ENCODE measurements around the gene SNAP29.
"Not testable (repeated sequence)": the region's sequence is repeated elsewhere in the genome, so short reads cannot be mapped to it uniquely, and the experiment has no call there.

DNA sequence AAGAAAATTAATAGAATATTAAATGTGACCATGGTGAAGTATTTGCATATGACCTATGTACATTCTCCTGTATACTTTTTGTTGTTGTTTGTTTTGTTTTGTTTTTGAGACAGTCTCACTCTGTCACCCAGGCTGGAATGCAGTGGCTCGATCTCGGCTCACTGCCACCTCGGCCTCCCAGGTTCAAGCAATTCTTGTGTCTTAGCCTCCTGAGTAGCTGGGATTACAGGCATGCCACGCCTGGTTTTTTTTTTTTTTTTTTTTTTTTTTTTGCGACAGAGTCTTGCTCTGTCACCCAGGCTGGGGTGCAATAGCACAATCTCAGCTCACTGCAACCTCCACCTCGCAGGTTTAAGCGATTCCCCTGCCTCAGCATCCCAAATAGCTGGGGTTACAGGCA is 38.9 kb downstream of the SNAP29 start:
- not testable (repeated sequence) for TF ChIP-seq SIN3A (IDR thresholded peaks at IDR 0.05; ENCODE audit: borderline replicate concordance, insufficient read depth, low read depth, low read length); POLR2AphosphoS5 (IDR thresholded peaks at IDR 0.05; ENCODE audit: low read depth, low read length)
- TF ChIP-seq, protein P1, sequence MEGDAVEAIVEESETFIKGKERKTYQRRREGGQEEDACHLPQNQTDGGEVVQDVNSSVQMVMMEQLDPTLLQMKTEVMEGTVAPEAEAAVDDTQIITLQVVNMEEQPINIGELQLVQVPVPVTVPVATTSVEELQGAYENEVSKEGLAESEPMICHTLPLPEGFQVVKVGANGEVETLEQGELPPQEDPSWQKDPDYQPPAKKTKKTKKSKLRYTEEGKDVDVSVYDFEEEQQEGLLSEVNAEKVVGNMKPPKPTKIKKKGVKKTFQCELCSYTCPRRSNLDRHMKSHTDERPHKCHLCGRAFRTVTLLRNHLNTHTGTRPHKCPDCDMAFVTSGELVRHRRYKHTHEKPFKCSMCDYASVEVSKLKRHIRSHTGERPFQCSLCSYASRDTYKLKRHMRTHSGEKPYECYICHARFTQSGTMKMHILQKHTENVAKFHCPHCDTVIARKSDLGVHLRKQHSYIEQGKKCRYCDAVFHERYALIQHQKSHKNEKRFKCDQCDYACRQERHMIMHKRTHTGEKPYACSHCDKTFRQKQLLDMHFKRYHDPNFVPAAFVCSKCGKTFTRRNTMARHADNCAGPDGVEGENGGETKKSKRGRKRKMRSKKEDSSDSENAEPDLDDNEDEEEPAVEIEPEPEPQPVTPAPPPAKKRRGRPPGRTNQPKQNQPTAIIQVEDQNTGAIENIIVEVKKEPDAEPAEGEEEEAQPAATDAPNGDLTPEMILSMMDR (IDR thresholded peaks at IDR 0.05): not testable (repeated sequence)
- TF ChIP-seq, protein P2, sequence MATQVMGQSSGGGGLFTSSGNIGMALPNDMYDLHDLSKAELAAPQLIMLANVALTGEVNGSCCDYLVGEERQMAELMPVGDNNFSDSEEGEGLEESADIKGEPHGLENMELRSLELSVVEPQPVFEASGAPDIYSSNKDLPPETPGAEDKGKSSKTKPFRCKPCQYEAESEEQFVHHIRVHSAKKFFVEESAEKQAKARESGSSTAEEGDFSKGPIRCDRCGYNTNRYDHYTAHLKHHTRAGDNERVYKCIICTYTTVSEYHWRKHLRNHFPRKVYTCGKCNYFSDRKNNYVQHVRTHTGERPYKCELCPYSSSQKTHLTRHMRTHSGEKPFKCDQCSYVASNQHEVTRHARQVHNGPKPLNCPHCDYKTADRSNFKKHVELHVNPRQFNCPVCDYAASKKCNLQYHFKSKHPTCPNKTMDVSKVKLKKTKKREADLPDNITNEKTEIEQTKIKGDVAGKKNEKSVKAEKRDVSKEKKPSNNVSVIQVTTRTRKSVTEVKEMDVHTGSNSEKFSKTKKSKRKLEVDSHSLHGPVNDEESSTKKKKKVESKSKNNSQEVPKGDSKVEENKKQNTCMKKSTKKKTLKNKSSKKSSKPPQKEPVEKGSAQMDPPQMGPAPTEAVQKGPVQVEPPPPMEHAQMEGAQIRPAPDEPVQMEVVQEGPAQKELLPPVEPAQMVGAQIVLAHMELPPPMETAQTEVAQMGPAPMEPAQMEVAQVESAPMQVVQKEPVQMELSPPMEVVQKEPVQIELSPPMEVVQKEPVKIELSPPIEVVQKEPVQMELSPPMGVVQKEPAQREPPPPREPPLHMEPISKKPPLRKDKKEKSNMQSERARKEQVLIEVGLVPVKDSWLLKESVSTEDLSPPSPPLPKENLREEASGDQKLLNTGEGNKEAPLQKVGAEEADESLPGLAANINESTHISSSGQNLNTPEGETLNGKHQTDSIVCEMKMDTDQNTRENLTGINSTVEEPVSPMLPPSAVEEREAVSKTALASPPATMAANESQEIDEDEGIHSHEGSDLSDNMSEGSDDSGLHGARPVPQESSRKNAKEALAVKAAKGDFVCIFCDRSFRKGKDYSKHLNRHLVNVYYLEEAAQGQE (IDR thresholded peaks at IDR 0.05; ENCODE audit: insufficient read depth in 1 of 2, low read depth in 2 of 2, low read length in 1 of 2): not testable (repeated sequence)

Data from Panc1 (cell line).